Progenitor cell of endocrine pancreas (in vitro differentiated cells): ENCODE results near the gene RNF214. TPM values are rescaled to one million over a fixed set of nuclear protein-coding genes. Genes with fewer than 3 reads are reported as not detected.
A peak's percentile ranks its signal among the peaks of the same experiment; 100 is the strongest.
"Not testable (repeated sequence)": the region's sequence is repeated elsewhere in the genome, so short reads cannot be mapped to it uniquely, and the experiment has no call there.

Experiments
- DNase-seq: peaks from one replicate; pipeline ENCODE4 v3.0.0; 2021; ENCODE audit warnings: low spot score; ENCODE audit not compliant: unreplicated experiment
- H3K27ac Mint-ChIP-seq: 2 replicates; pipeline ENCODE4 v1.8.0; 2021; ENCODE audit warnings: mild to moderate bottlenecking, moderate library complexity, mixed read lengths
- H3K27me3 Mint-ChIP-seq: 2 replicates; pipeline ENCODE4 v1.8.0; 2021; ENCODE audit warnings: mixed read lengths
- H3K36me3 Mint-ChIP-seq: 2 replicates; pipeline ENCODE4 v1.8.0; 2022; ENCODE audit warnings: mixed read lengths; ENCODE audit not compliant: insufficient read depth
- H3K4me1 Mint-ChIP-seq: 2 replicates; pipeline ENCODE4 v1.8.0; 2021; ENCODE audit warnings: low read depth, mixed read lengths
- H3K4me3 Mint-ChIP-seq: 2 replicates; pipeline ENCODE4 v1.8.0; 2021; ENCODE audit warnings: low read depth, mild to moderate bottlenecking, moderate library complexity, mixed read lengths
- H3K9me3 Mint-ChIP-seq: 2 replicates; pipeline ENCODE4 v1.8.0; 2021; ENCODE audit warnings: low read depth, mixed read lengths
- CTCF ChIP-seq: fragments of 200-600 bp; sonication (generic); IDR thresholded peaks from one replicate; pipeline ENCODE4 v1.5.0; 2021; ENCODE audit warnings: antibody characterized with exemption, mild to moderate bottlenecking; ENCODE audit not compliant: unreplicated experiment
- long read RNA-seq: library from polyadenylated mRNA; unstranded; transcript quantifications from one replicate; pipeline ENCODE4 v2.0.0, GENCODE V29; 2020
- total RNA-seq: library from RNA; stranded (reverse); gene quantifications from 2 replicates; pipeline ENCODE4 v1.2.1, GENCODE V29; 2021

Gene RNF214
- total RNA-seq = 53.9 and 55.8 TPM in 2 replicates
- long read RNA-seq, partial matches to known transcripts = 3 of 16 reads
- long read RNA-seq, other reads (novel, unspliced or antisense) = 12 of 16 reads

GRCh38 chr11:117232092-117232878 is at the start of gene RNF214:
RNF214 (plus strand) TSS chr11:117232671; CDS start chr11:117234273, 1,602 bp downstream.
- Mint-ChIP-seq H3K4me1 (peaks cover 20% of the 10 kb centered on the region), H3K27me3 (no peaks in the 10 kb centered on the region), H3K36me3 (peaks cover 6% of the 10 kb centered on the region), H3K27ac (peak within 1 kb of the TSS; percentile 98), H3K4me3 (peak within 1 kb of the TSS; percentile 99), H3K9me3 (no peaks in the 10 kb centered on the region)
- peak; percentile 96 for TF ChIP-seq CTCF
- DNase-seq = peak; percentile 77

GRCh38 chr11:117183178-117183577 is 49.3 kb upstream of the RNF214 start:
- H3K4me3 Mint-ChIP-seq, H3K27me3 Mint-ChIP-seq, H3K36me3 Mint-ChIP-seq, H3K9me3 Mint-ChIP-seq, DNase-seq, H3K27ac Mint-ChIP-seq: not testable (repeated sequence)
- H3K4me1 Mint-ChIP-seq = peaks cover 31% of the 10 kb centered on the region

GRCh38 chr11:117183724-117184349 is 48.6 kb upstream of the RNF214 start:
- Mint-ChIP-seq H3K27ac (peak overlapping the region; percentile 86), H3K9me3 (no peaks in the 10 kb centered on the region), H3K4me3 (no peak overlapping the region), H3K4me1 (peaks cover 29% of the 10 kb centered on the region), H3K36me3 (peaks cover 7% of the 10 kb centered on the region), H3K27me3 (no peaks in the 10 kb centered on the region)
- no peak for DNase-seq
- no peak for TF ChIP-seq CTCF

- TF ChIP-seq CTCF = no peak
- DNase-seq = no peak
- Mint-ChIP-seq H3K27ac (no peak overlapping the region), H3K9me3 (no peaks in the 10 kb centered on the region), H3K4me1 (peaks cover 20% of the 10 kb centered on the region), H3K36me3 (peaks cover 10% of the 10 kb centered on the region), H3K27me3 (no peaks in the 10 kb centered on the region), H3K4me3 (no peak overlapping the region)
These were observed 46.6 kb upstream of the RNF214 start for GRCh38 chr11:117185736-117186430.

- H3K27me3 Mint-ChIP-seq = no peaks in the 10 kb centered on the region
These were observed 46.1 kb upstream of the RNF214 start for GRCh38 chr11:117186431-117186761.

More at GRCh38 chr11:117186431-117186761, 46.1 kb upstream of the RNF214 start:
- Mint-ChIP-seq H3K9me3 (no peaks in the 10 kb centered on the region), H3K36me3 (peaks cover 10% of the 10 kb centered on the region), H3K4me1 (peaks cover 17% of the 10 kb centered on the region), H3K4me3 (no peak overlapping the region), H3K27ac (no peak overlapping the region)
- no peak for DNase-seq
- no peak for TF ChIP-seq CTCF
